Activated CD8-positive, alpha-beta T cell treated with anti-CD3 and anti-CD28 coated beads, Interleukin-2, amount 10 ng/mL, durations not matched to agents 7 days and 5 days (primary cell): Measurements from ENCODE around the gene MBD3L2. TPM values are rescaled to one million over a fixed set of nuclear protein-coding genes. Genes with fewer than 3 reads are reported as not detected.
"Not testable (repeated sequence)": the region's sequence is repeated elsewhere in the genome, so short reads cannot be mapped to it uniquely, and the experiment has no call there.

ENCODE experiments used
- ATAC-seq: fragments of 150-1000 bp; cut with Tn5 transposase; one replicate; pipeline ENCODE4 v1.10.0; 2021; ENCODE audit warnings: moderate library complexity
- CTCF ChIA-PET: fragments of 350-600 bp; sonication (Branson Sonifier 250); formaldehyde crosslinking; loops from one replicate; lab custom pipeline; 2021; ENCODE audit warnings: antibody characterized with exemption; lab: Charles Lee
- POLR2A ChIA-PET: fragments of 350-600 bp; sonication (Branson Sonifier 250); formaldehyde crosslinking; loops from one replicate; lab custom pipeline; 2021; ENCODE audit warnings: antibody characterized with exemption; lab: Charles Lee
- DNase-seq: peaks from one replicate; pipeline ENCODE4 v3.0.0-alpha.2; 2020
- H3K27ac Mint-ChIP-seq: one replicate; pipeline ENCODE4 v1.8.0; 2021; ENCODE audit warnings: mild to moderate bottlenecking, mixed read lengths
- H3K27me3 Mint-ChIP-seq: one replicate; pipeline ENCODE4 v1.8.0; 2021; ENCODE audit warnings: low read depth, mixed read lengths
- H3K36me3 Mint-ChIP-seq: one replicate; pipeline ENCODE4 v1.8.0; 2021; ENCODE audit warnings: low read depth, mixed read lengths
- H3K4me1 Mint-ChIP-seq: one replicate; pipeline ENCODE4 v1.8.0; 2021; ENCODE audit warnings: low read depth, mixed read lengths
- H3K4me3 Mint-ChIP-seq: one replicate; pipeline ENCODE4 v1.8.0; 2021; ENCODE audit warnings: mild to moderate bottlenecking, mixed read lengths
- H3K9me3 Mint-ChIP-seq: one replicate; pipeline ENCODE4 v1.8.0; 2022; ENCODE audit warnings: mixed read lengths; ENCODE audit not compliant: insufficient read depth
- total RNA-seq, 2 experiments: library from RNA; stranded (reverse); gene quantifications; one replicate each; pipeline ENCODE4 v1.2.3, GENCODE V29; 2021

MBD3L2 gene
- total RNA-seq, 2 experiments from 2014 or later: not detected

GRCh38 chr19:7067122-7067521 is 18.0 kb downstream of the MBD3L2 start:
- Mint-ChIP-seq H3K4me1 (peaks cover 17% of the 10 kb centered on the region), H3K36me3 (peaks cover 16% of the 10 kb centered on the region)
- not testable (repeated sequence) for H3K27ac Mint-ChIP-seq, ATAC-seq, H3K27me3 Mint-ChIP-seq, H3K4me3 Mint-ChIP-seq, DNase-seq, H3K9me3 Mint-ChIP-seq
- POLR2A ChIA-PET: interaction anchor here (0.7 kb wide), 1 partner anchor 124 kb away, joined by 3 read pairs; no protein-coding TSS in a partner anchor
- CTCF ChIA-PET: interaction anchor here (0.6 kb wide), 1 partner anchor 296 kb away, joined by 3 read pairs; no protein-coding TSS in a partner anchor

GRCh38 chr19:7067716-7068115 is 18.6 kb downstream of the MBD3L2 start:
- no peak overlapping the region for H3K4me3 Mint-ChIP-seq
- no peak for ATAC-seq
- peaks cover 22% of the 10 kb centered on the region for H3K36me3 Mint-ChIP-seq
- no peak overlapping the region for H3K27ac Mint-ChIP-seq
- H3K27me3 Mint-ChIP-seq: no peaks in the 10 kb centered on the region
- ChIA-PET POLR2A (interaction anchor here (0.7 kb wide), 1 partner anchor 125 kb away, joined by 3 read pairs; no protein-coding TSS in a partner anchor), CTCF (interaction anchor here (0.6 kb wide), 1 partner anchor 296 kb away, joined by 3 read pairs; no protein-coding TSS in a partner anchor)
- DNase-seq: no peak
- H3K4me1 Mint-ChIP-seq: peaks cover 17% of the 10 kb centered on the region
- H3K9me3 Mint-ChIP-seq: no peaks in the 10 kb centered on the region

- no peak for DNase-seq
- Mint-ChIP-seq H3K9me3 (no peaks in the 10 kb centered on the region), H3K27me3 (no peaks in the 10 kb centered on the region), H3K36me3 (peaks cover 28% of the 10 kb centered on the region), H3K27ac (peak overlapping the region; percentile 97), H3K4me1 (peaks cover 17% of the 10 kb centered on the region), H3K4me3 (peak overlapping the region; percentile 92)
- ChIA-PET POLR2A (interaction anchor here (0.7 to 2.8 kb wide), 3 partner anchors 31 to 875 kb away, joined by 3 to 23 read pairs (median 3); partner anchors contain the start of gene TIMM44), CTCF (interaction anchor here (0.9 to 1.5 kb wide), 7 partner anchors 15 to 330 kb away, joined by 3 to 6 read pairs (median 3); no protein-coding TSS in a partner anchor)
- ATAC-seq: no peak
These were observed 19.5 kb downstream of the MBD3L2 start for GRCh38 chr19:7068599-7068998.

GRCh38 chr19:7069042-7069903 is 20.2 kb downstream of the MBD3L2 start, which contains the start of gene ZNF557:
TSS of gene ZNF557 (plus strand) at chr19:7069703. CDS start at chr19:7075075, 5,372 bp downstream.
- peak within 1 kb of the TSS; percentile 92 for H3K4me3 Mint-ChIP-seq
- H3K4me1 Mint-ChIP-seq: peaks cover 18% of the 10 kb centered on the region
- no peaks in the 10 kb centered on the region for H3K9me3 Mint-ChIP-seq
- ATAC-seq (peak; percentile 96), DNase-seq (peak; percentile 99)
- ChIA-PET POLR2A (interaction anchor here (0.6 to 2.8 kb wide), 10 partner anchors 11 to 874 kb away, joined by 3 to 23 read pairs (median 3); partner anchors contain the start of genes ARHGEF18 and TIMM44), CTCF (interaction anchor here (0.9 to 1.5 kb wide), 9 partner anchors 14 to 330 kb away, joined by 3 to 6 read pairs (median 3); no protein-coding TSS in a partner anchor)
- peak within 1 kb of the TSS; percentile 97 for H3K27ac Mint-ChIP-seq
- H3K36me3 Mint-ChIP-seq: peaks cover 35% of the 10 kb centered on the region
- H3K27me3 Mint-ChIP-seq: no peaks in the 10 kb centered on the region

GRCh38 chr19:7069904-7070226 is 20.7 kb downstream of the MBD3L2 start:
- no peak for DNase-seq
- Mint-ChIP-seq H3K36me3 (peaks cover 41% of the 10 kb centered on the region), H3K27me3 (no peaks in the 10 kb centered on the region), H3K4me1 (peaks cover 20% of the 10 kb centered on the region), H3K4me3 (peak overlapping the region; percentile 92), H3K9me3 (no peaks in the 10 kb centered on the region), H3K27ac (peak overlapping the region; percentile 97)
- no peak for ATAC-seq
- CTCF ChIA-PET: interaction anchor here (1.2 to 1.5 kb wide), 6 partner anchors 14 to 282 kb away, joined by 3 to 6 read pairs (median 4); no protein-coding TSS in a partner anchor
- POLR2A ChIA-PET: interaction anchor here (0.5 to 2.8 kb wide), 10 partner anchors 10 to 279 kb away, joined by 3 to 23 read pairs (median 3); partner anchors contain the start of gene ARHGEF18

GRCh38 chr19:7072541-7072940 is 23.4 kb downstream of the MBD3L2 start:
- no peaks in the 10 kb centered on the region for H3K27me3 Mint-ChIP-seq
- ChIA-PET POLR2A (no interaction called here), CTCF (interaction anchor here (0.8 kb wide), 1 partner anchor 123 kb away, joined by 3 read pairs; no protein-coding TSS in a partner anchor)
- DNase-seq: no peak
- H3K4me3 Mint-ChIP-seq: no peak overlapping the region
- peaks cover 67% of the 10 kb centered on the region for H3K36me3 Mint-ChIP-seq
- peaks cover 20% of the 10 kb centered on the region for H3K4me1 Mint-ChIP-seq
- peaks cover 5% of the 10 kb centered on the region for H3K9me3 Mint-ChIP-seq
- no peak for ATAC-seq
- no peak overlapping the region for H3K27ac Mint-ChIP-seq

GRCh38 chr19:7074705-7075282 is 25.7 kb downstream of the MBD3L2 start:
- Mint-ChIP-seq H3K27me3 (no peaks in the 10 kb centered on the region), H3K27ac (no peak overlapping the region), H3K9me3 (peaks cover 23% of the 10 kb centered on the region), H3K4me1 (peaks cover 15% of the 10 kb centered on the region), H3K36me3 (peaks cover 88% of the 10 kb centered on the region), H3K4me3 (no peak overlapping the region)
- POLR2A ChIA-PET: no interaction called here
- DNase-seq: no peak
- ATAC-seq: no peak
- CTCF ChIA-PET: no interaction called here

GRCh38 chr19:7076151-7076550 is 27.0 kb downstream of the MBD3L2 start:
- no peaks in the 10 kb centered on the region for H3K27me3 Mint-ChIP-seq
- ChIA-PET POLR2A (no interaction called here), CTCF (no interaction called here)
- no peak for ATAC-seq
- H3K27ac Mint-ChIP-seq: no peak overlapping the region
- peaks cover 33% of the 10 kb centered on the region for H3K9me3 Mint-ChIP-seq
- H3K36me3 Mint-ChIP-seq: peaks cover 89% of the 10 kb centered on the region
- H3K4me1 Mint-ChIP-seq: peaks cover 5% of the 10 kb centered on the region
- no peak for DNase-seq
- H3K4me3 Mint-ChIP-seq: no peak overlapping the region

- Mint-ChIP-seq H3K4me3 (no peak overlapping the region), H3K27ac (no peak overlapping the region), H3K27me3 (no peaks in the 10 kb centered on the region), H3K9me3 (peaks cover 39% of the 10 kb centered on the region), H3K36me3 (peaks cover 96% of the 10 kb centered on the region), H3K4me1 (peaks cover 3% of the 10 kb centered on the region)
- ATAC-seq (no peak), DNase-seq (no peak)
- ChIA-PET POLR2A (no interaction called here), CTCF (no interaction called here)
These were observed 28.9 kb downstream of the MBD3L2 start for GRCh38 chr19:7078008-7078407.

GRCh38 chr19:7083076-7083956 is 34.2 kb downstream of the MBD3L2 start:
- CTCF ChIA-PET: interaction anchor here (1.4 kb wide), 1 partner anchor 14 kb away, joined by 5 read pairs; the partner anchor contains the start of gene ZNF557
- Mint-ChIP-seq H3K4me3 (no peak overlapping the region), H3K27ac (no peak overlapping the region), H3K36me3 (peaks cover 84% of the 10 kb centered on the region), H3K4me1 (no peaks in the 10 kb centered on the region), H3K27me3 (no peaks in the 10 kb centered on the region), H3K9me3 (peaks cover 43% of the 10 kb centered on the region)
- POLR2A ChIA-PET: no interaction called here
- ATAC-seq (no peak), DNase-seq (no peak)

- POLR2A ChIA-PET: no interaction called here
These were observed 39.9 kb downstream of the MBD3L2 start for GRCh38 chr19:7088999-7089398.

More at GRCh38 chr19:7088999-7089398, 39.9 kb downstream of the MBD3L2 start:
- H3K4me1 Mint-ChIP-seq: peaks cover 9% of the 10 kb centered on the region
- ATAC-seq: no peak
- CTCF ChIA-PET: interaction anchor here (1.2 kb wide), 1 partner anchor 125 kb away, joined by 3 read pairs; no protein-coding TSS in a partner anchor
- peaks cover 41% of the 10 kb centered on the region for H3K9me3 Mint-ChIP-seq
- no peak for DNase-seq
- no peak overlapping the region for H3K27ac Mint-ChIP-seq
- H3K27me3 Mint-ChIP-seq: no peaks in the 10 kb centered on the region
- H3K4me3 Mint-ChIP-seq: no peak overlapping the region
- H3K36me3 Mint-ChIP-seq: peaks cover 44% of the 10 kb centered on the region
